CD4-positive, alpha-beta memory T cell (primary cell): ENCODE measurements around the gene PPM1A. TPM values are rescaled to one million over a fixed set of nuclear protein-coding genes. Genes with fewer than 3 reads are reported as not detected.

ENCODE experiments used
- CTCF ChIA-PET: fragments of 350-600 bp; sonication (Branson Sonifier 250); formaldehyde crosslinking; loops from one replicate; lab custom pipeline; 2021; ENCODE audit warnings: inconsistent platforms; ENCODE audit not compliant: partially characterized antibody; lab: Charles Lee
- POLR2A ChIA-PET: fragments of 350-600 bp; sonication (Branson Sonifier 250); formaldehyde crosslinking; loops from one replicate; lab custom pipeline; 2021; ENCODE audit not compliant: partially characterized antibody; lab: Charles Lee
- DNase-seq, 5 donors: peaks; one replicate each; pipeline versions ENCODE4 v3.0.0 to v3.0.0-alpha.2; 2020 to 2022; ENCODE audit warnings: mixed read lengths in 1 of 5
- H3K27ac ChIP-seq: one replicate; pipeline ENCODE4 v1.7.0; 2013; ENCODE audit warnings: low read depth, low read length
- H3K27me3 ChIP-seq: 2 replicates; pipeline ENCODE4 v1.7.0; 2013; ENCODE audit warnings: mild to moderate bottlenecking, low read length, moderate library complexity; ENCODE audit not compliant: insufficient read depth
- H3K36me3 ChIP-seq: 2 replicates; pipeline ENCODE4 v1.7.0; 2013; ENCODE audit warnings: mild to moderate bottlenecking, low read length, moderate library complexity; ENCODE audit not compliant: insufficient read depth
- H3K4me1 ChIP-seq: 2 replicates; pipeline ENCODE4 v1.7.0; 2013; ENCODE audit warnings: mild to moderate bottlenecking, low read length, moderate library complexity; ENCODE audit not compliant: insufficient read depth
- H3K4me3 ChIP-seq, 2 donors: one replicate each; pipeline ENCODE4 v1.7.0; 2013; ENCODE audit warnings: low read length in 2 of 2, mild to moderate bottlenecking in 1 of 2
- H3K9me3 ChIP-seq, 2 donors: one replicate each; pipeline ENCODE4 v1.7.0; 2013; ENCODE audit warnings: low read length in 2 of 2, control low read depth in 1 of 2; ENCODE audit not compliant: control insufficient read depth in 1 of 2
- H3K27ac Mint-ChIP-seq, 7 donors: one replicate each; pipeline ENCODE4 v1.8.0; 2020 to 2021; ENCODE audit warnings: mixed read lengths in 7 of 7, mild to moderate bottlenecking in 6 of 7, inconsistent platforms in 3 of 7, moderate library complexity in 3 of 7
- H3K27me3 Mint-ChIP-seq, 2 donors: one replicate each; pipeline ENCODE4 v1.8.0; 2020 to 2021; ENCODE audit warnings: mixed read lengths in 2 of 2
- H3K36me3 Mint-ChIP-seq, 2 donors: one replicate each; pipeline ENCODE4 v1.8.0; 2020 to 2021; ENCODE audit warnings: mixed read lengths in 2 of 2, inconsistent platforms in 1 of 2, mild to moderate bottlenecking in 1 of 2
- H3K4me1 Mint-ChIP-seq, 4 donors: one replicate each; pipeline ENCODE4 v1.8.0; 2020 to 2021; ENCODE audit warnings: mixed read lengths in 4 of 4, mild to moderate bottlenecking in 1 of 4
- H3K4me3 Mint-ChIP-seq, 8 donors: one replicate each; pipeline ENCODE4 v1.8.0; 2020 to 2021; ENCODE audit warnings: mixed read lengths in 8 of 8, mild to moderate bottlenecking in 7 of 8, moderate library complexity in 6 of 8, inconsistent platforms in 3 of 8
- H3K9me3 Mint-ChIP-seq, 8 donors: one replicate each; pipeline ENCODE4 v1.8.0; 2020 to 2021; ENCODE audit warnings: mixed read lengths in 8 of 8, mild to moderate bottlenecking in 5 of 8, inconsistent platforms in 3 of 8, moderate library complexity in 1 of 8
- intact Hi-C: fragments of 100-400 bp; cut with micrococcal nuclease; formaldehyde crosslinking; loops from one replicate; pipeline ENCODE4 v1.15.1; 2023
- polyA plus RNA-seq, 2 donors: library from polyadenylated mRNA; unstranded; fragments of 300-500 nt; fragmentation: Illumina TruSeq; gene quantifications; one replicate each; pipeline ENCODE4 v1.2.3, GENCODE V29; 2021
- total RNA-seq, 2 experiments: library from RNA; stranded (reverse); gene quantifications; one replicate each; pipeline ENCODE4 v1.2.3, GENCODE V29; 2021

Gene PPM1A
- total and polyA plus RNA-seq, 4 experiments from 2014 or later = 14.8 to 48.5 (median 33.6) TPM

DNA sequence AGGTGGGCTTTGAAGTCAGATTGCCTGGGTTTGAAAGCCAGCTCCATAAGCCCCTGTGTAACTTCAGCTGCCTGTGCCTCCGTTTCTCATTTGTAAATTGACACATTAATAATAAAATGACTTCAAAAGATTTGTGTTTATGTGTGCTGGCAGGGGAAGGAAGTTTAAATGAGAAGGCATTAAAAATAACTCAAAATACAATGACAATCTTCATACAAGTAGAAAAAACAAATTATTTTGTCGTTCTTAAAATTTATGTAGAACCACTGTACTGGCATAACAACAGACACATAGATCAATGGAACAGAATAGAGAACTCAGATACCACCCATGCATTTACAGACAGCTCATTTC is 83.0 kb downstream of the PPM1A start:
- Histone ChIP-seq H3K27me3 (no peaks in the 10 kb centered on the region), H3K27ac (no peak overlapping the region), H3K36me3 (no peaks in the 10 kb centered on the region), H3K9me3 (no peaks in the 10 kb centered on the region), H3K4me1 (peaks cover 21% of the 10 kb centered on the region), H3K4me3 (peak overlapping the region in 1 of 2 donors; percentile 58)
- Mint-ChIP-seq H3K4me3 (peak overlapping the region; percentile 93 to 100 (median 98)), H3K9me3 (peaks cover 0 to 4% (median 0%) of the 10 kb centered on the region in 8 donors), H3K27ac (peak overlapping the region; percentile 75 to 98 (median 95)), H3K4me1 (peaks cover 19 to 30% (median 25%) of the 10 kb centered on the region in 4 donors), H3K36me3 (peaks cover 0 to 9% of the 10 kb centered on the region in 2 donors), H3K27me3 (peaks cover 14 to 43% of the 10 kb centered on the region in 2 donors)
- DNase-seq = no peak
- POLR2A ChIA-PET = interaction anchor here (1.1 to 3.8 kb wide), 2 partner anchors 84 to 240 kb away, joined by 4 to 30 read pairs; partner anchors contain the start of gene PPM1A
- intact Hi-C loops = loop anchor here (5.0 to 10.0 kb wide), 5 partner anchors 35 to 920 kb away; no protein-coding TSS in a partner anchor
- CTCF ChIA-PET = interaction anchor here (0.7 to 3.4 kb wide), 36 partner anchors 8 to 921 kb away, joined by 3 to 24 read pairs (median 4); partner anchors contain the start of genes DHRS7 and PPM1A

DNA sequence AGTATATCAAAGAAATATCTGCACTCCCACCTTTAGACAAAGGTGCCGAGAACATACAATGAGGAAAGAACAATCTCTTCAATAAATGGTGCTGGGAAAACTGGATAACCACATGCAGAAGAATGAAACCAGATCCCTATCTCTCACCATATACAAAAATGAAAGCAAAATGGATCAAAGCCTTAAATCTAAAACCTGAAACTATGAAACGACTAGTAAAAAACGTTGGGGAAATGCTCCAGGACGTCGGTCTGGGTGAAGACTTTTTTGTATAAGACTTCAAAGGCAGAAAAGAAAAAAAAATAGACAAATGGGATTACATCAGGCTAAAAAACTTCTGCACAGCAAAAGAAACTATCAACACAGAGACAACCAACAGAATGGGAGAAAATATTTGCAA is 83.8 kb downstream of the PPM1A start:
- no peak for DNase-seq
- intact Hi-C loops = loop anchor here (5.0 to 10.0 kb wide), 5 partner anchors 36 to 919 kb away; no protein-coding TSS in a partner anchor
- POLR2A ChIA-PET = interaction anchor here (3.8 kb wide), 1 partner anchor 85 kb away, joined by 30 read pairs; the partner anchor contains the start of gene PPM1A
- H3K27me3 ChIP-seq = no peaks in the 10 kb centered on the region
- H3K9me3 Mint-ChIP-seq = peaks cover 0 to 4% (median 0%) of the 10 kb centered on the region in 8 donors
- CTCF ChIA-PET = interaction anchor here (0.9 to 3.4 kb wide), 8 partner anchors 10 to 148 kb away, joined by 3 to 19 read pairs (median 8); no protein-coding TSS in a partner anchor
- peaks cover 21 to 44% of the 10 kb centered on the region in 2 donors for H3K27me3 Mint-ChIP-seq
- peaks cover 16 to 23% (median 19%) of the 10 kb centered on the region in 4 donors for H3K4me1 Mint-ChIP-seq
- no peaks in the 10 kb centered on the region for H3K36me3 ChIP-seq
- peak overlapping the region in 3 of 7 donors; percentile 33 to 58 (median 41) for H3K27ac Mint-ChIP-seq
- H3K9me3 ChIP-seq = no peaks in the 10 kb centered on the region
- no peak overlapping the region for H3K27ac ChIP-seq
- H3K4me3 Mint-ChIP-seq = peak overlapping the region in 6 of 8 donors; percentile 8 to 100 (median 50)
- peaks cover 14% of the 10 kb centered on the region for H3K4me1 ChIP-seq
- H3K36me3 Mint-ChIP-seq = peaks cover 0 to 9% of the 10 kb centered on the region in 2 donors
- H3K4me3 ChIP-seq = no peak overlapping the region

DNA sequence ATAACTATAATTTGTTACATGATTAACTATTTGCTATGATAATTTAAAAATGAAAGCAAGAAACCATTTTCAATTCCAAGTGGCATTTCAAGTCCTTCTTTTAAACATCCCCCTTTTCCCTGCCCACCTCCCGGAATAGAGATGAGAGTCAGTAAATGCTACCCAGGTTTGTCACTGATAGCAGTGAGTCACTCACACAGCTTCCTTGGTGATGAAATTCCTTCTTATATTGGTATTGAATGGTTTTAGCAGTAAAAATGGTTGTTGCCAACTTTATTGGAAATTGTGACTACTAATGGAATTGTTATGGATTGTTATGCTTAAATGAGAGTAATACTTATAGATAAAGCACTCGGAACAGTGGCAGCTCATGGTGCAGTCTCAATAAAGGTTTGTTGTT is 90.5 kb downstream of the PPM1A start:
- H3K4me1 Mint-ChIP-seq = no peaks in the 10 kb centered on the region
- POLR2A ChIA-PET = no interaction called here
- no peak for DNase-seq
- Histone ChIP-seq H3K27ac (no peak overlapping the region), H3K4me1 (no peaks in the 10 kb centered on the region), H3K9me3 (no peaks in the 10 kb centered on the region), H3K36me3 (no peaks in the 10 kb centered on the region), H3K27me3 (peaks cover 5% of the 10 kb centered on the region), H3K4me3 (no peak overlapping the region)
- H3K27ac Mint-ChIP-seq = no peak overlapping the region
- CTCF ChIA-PET = interaction anchor here (1.6 to 2.3 kb wide), 3 partner anchors 8 to 13 kb away, joined by 7 to 15 read pairs (median 9); no protein-coding TSS in a partner anchor
- H3K4me3 Mint-ChIP-seq = no peak overlapping the region
- peaks cover 0 to 3% (median 0%) of the 10 kb centered on the region in 8 donors for H3K9me3 Mint-ChIP-seq
- intact Hi-C loops = loop anchor here (10.0 kb wide), 1 partner anchor 225 kb away; no protein-coding TSS in a partner anchor
- no peaks in the 10 kb centered on the region for H3K36me3 Mint-ChIP-seq
- H3K27me3 Mint-ChIP-seq = peaks cover 26 to 27% of the 10 kb centered on the region in 2 donors

DNA sequence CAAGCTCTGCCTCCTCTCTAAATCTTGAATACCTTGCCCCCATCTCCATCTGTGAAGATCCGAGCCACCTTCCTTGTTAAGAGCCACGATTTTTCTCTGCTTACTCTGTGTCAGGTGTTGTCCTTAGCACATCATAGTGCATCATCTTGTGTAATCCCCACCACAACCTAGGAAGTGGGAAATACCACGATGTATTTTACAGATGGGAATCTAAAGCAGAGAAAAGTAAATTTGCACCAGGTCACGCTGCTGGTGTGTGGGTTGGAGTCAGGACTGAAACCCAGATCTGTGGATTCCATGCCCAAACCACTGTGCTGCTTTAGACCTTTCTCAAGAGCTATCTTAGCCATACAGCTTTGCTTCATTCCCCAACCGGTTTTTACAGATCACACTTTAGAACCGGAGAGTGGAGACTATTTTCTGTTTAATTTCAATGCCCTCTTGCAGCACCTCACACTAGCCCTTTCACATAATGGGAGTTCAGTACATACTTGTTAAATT is 94.6 kb downstream of the PPM1A start:
- Histone ChIP-seq H3K27ac (no peak overlapping the region), H3K27me3 (no peaks in the 10 kb centered on the region), H3K9me3 (no peaks in the 10 kb centered on the region), H3K4me3 (no peak overlapping the region), H3K36me3 (no peaks in the 10 kb centered on the region), H3K4me1 (no peaks in the 10 kb centered on the region)
- Mint-ChIP-seq H3K27ac (no peak overlapping the region), H3K36me3 (no peaks in the 10 kb centered on the region), H3K9me3 (peaks cover 0 to 3% (median 0%) of the 10 kb centered on the region in 8 donors), H3K4me3 (no peak overlapping the region), H3K4me1 (peaks cover 1 to 7% (median 5%) of the 10 kb centered on the region in 4 donors), H3K27me3 (peaks cover 7 to 8% of the 10 kb centered on the region in 2 donors)
- ChIA-PET POLR2A (no interaction called here), CTCF (interaction anchor here (1.7 kb wide), 1 partner anchor 12 kb away, joined by 8 read pairs; no protein-coding TSS in a partner anchor)
- DNase-seq = no peak
- intact Hi-C loops = no loop called here

DNA sequence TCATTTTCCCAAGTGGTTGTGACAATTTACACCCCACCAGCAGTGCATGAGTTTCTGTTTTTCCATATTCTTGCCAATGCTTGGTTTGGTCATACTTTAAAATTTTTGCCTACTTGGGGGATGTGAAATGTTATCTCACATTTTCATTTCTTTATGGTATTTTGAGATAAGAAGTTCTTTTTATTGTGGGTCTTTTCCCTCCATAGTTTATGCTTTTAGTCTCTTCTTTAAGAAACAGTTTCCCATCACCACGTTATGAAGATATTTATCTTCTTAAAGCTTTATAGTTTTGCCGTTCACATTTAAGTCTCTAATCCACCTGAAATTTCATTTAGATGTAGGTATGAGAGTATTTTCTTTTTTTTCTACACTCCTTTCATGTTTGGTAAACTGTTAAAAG is 95.7 kb downstream of the PPM1A start:
- Mint-ChIP-seq H3K4me3 (no peak overlapping the region), H3K27me3 (peaks cover 3 to 5% of the 10 kb centered on the region in 2 donors), H3K9me3 (peaks cover 0 to 3% (median 0%) of the 10 kb centered on the region in 8 donors), H3K36me3 (no peaks in the 10 kb centered on the region), H3K4me1 (peaks cover 1 to 7% (median 5%) of the 10 kb centered on the region in 4 donors), H3K27ac (no peak overlapping the region)
- H3K4me1 ChIP-seq = no peaks in the 10 kb centered on the region
- no peaks in the 10 kb centered on the region for H3K36me3 ChIP-seq
- ChIA-PET POLR2A (no interaction called here), CTCF (interaction anchor here (1.2 kb wide), 1 partner anchor 14 kb away, joined by 4 read pairs; no protein-coding TSS in a partner anchor)
- no peaks in the 10 kb centered on the region for H3K9me3 ChIP-seq
- H3K27ac ChIP-seq = no peak overlapping the region
- no peaks in the 10 kb centered on the region for H3K27me3 ChIP-seq
- no peak overlapping the region for H3K4me3 ChIP-seq
- intact Hi-C loops = no loop called here
- no peak for DNase-seq

DNA sequence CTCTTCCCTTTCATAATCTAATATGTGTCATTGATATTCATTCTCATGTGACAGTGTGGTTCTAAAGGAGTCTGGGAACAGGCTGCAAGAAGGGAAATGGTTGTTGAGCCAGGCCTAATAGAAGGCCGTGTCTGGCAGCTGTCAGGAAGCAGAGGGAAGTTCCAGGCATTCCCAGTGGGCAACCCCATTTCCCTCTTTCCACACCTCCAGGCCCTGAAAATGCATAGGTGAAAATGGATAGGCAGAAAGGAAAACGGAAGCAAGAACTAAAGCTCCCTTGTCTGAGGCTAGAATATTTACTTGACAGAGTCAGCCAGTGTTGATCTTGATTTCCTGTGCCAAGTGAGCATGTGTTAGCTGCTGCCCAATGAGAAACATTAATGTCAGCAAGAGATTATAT is 97.7 kb downstream of the PPM1A start:
- H3K4me3 ChIP-seq = no peak overlapping the region
- no peaks in the 10 kb centered on the region for H3K36me3 ChIP-seq
- H3K4me1 ChIP-seq = no peaks in the 10 kb centered on the region
- no peaks in the 10 kb centered on the region for H3K27me3 ChIP-seq
- no peaks in the 10 kb centered on the region for H3K36me3 Mint-ChIP-seq
- H3K9me3 ChIP-seq = no peaks in the 10 kb centered on the region
- H3K27me3 Mint-ChIP-seq = peaks cover 3 to 8% of the 10 kb centered on the region in 2 donors
- DNase-seq = no peak
- no peak overlapping the region for H3K27ac ChIP-seq
- H3K4me1 Mint-ChIP-seq = peaks cover 1 to 7% (median 5%) of the 10 kb centered on the region in 4 donors
- ChIA-PET CTCF (interaction anchor here (0.9 to 2.2 kb wide), 2 partner anchors 15 to 282 kb away, joined by 3 to 11 read pairs; no protein-coding TSS in a partner anchor), POLR2A (no interaction called here)
- H3K27ac Mint-ChIP-seq = no peak overlapping the region
- H3K4me3 Mint-ChIP-seq = no peak overlapping the region
- H3K9me3 Mint-ChIP-seq = peaks cover 0 to 3% (median 0%) of the 10 kb centered on the region in 8 donors
- intact Hi-C loops = no loop called here

DNA sequence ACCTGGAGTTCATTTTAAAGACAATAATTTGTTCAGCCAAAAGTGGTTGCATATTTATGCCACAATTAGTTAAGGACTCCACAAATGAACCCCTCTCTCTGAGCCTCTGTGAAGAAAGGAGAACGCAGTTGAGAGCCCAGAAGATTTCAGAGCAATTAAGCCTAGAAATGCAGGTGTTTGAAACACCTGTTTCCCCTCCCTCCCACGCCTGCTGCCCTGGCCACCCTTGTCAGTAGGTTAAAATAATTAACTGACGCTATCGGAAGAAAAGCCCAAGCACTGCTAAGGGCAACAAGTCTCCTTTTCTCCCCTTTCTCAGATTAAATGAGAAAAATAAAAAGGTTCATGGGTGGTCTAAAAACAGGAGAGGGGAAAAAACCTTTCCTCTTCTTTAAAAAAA is 99.2 kb downstream of the PPM1A start:
- Mint-ChIP-seq H3K4me3 (no peak overlapping the region), H3K36me3 (no peaks in the 10 kb centered on the region), H3K27me3 (peaks cover 3 to 8% of the 10 kb centered on the region in 2 donors), H3K27ac (no peak overlapping the region), H3K9me3 (no peaks in the 10 kb centered on the region), H3K4me1 (peaks cover 1 to 7% (median 5%) of the 10 kb centered on the region in 4 donors)
- Histone ChIP-seq H3K36me3 (no peaks in the 10 kb centered on the region), H3K4me1 (no peaks in the 10 kb centered on the region), H3K9me3 (no peaks in the 10 kb centered on the region), H3K27me3 (no peaks in the 10 kb centered on the region), H3K4me3 (no peak overlapping the region), H3K27ac (no peak overlapping the region)
- intact Hi-C loops = no loop called here
- ChIA-PET POLR2A (interaction anchor here (0.6 kb wide), 1 partner anchor 257 kb away, joined by 4 read pairs; no protein-coding TSS in a partner anchor), CTCF (interaction anchor here (2.2 to 4.2 kb wide), 4 partner anchors 16 to 905 kb away, joined by 8 to 40 read pairs (median 11); no protein-coding TSS in a partner anchor)
- DNase-seq = no peak
